Activated CD4-positive, alpha-beta T cell treated with anti-CD3 and anti-CD28 coated beads, Interleukin-2, amount 10 ng/mL, durations not matched to agents 7 days and 5 days (primary cell): ENCODE data around the gene EXOC3L4. TPM values are rescaled to one million over a fixed set of nuclear protein-coding genes. Genes with fewer than 3 reads are reported as not detected.

ENCODE experiments used
- CTCF ChIA-PET: fragments of 350-600 bp; sonication (Branson Sonifier 250); formaldehyde crosslinking; loops from one replicate; lab custom pipeline; 2021; ENCODE audit warnings: antibody characterized with exemption; lab: Charles Lee
- POLR2A ChIA-PET: fragments of 350-600 bp; sonication (Branson Sonifier 250); formaldehyde crosslinking; loops from one replicate; lab custom pipeline; 2021; ENCODE audit warnings: antibody characterized with exemption; lab: Charles Lee
- DNase-seq: peaks from one replicate; pipeline ENCODE4 v3.0.0-alpha.2; 2020
- H3K27ac Mint-ChIP-seq: one replicate; pipeline ENCODE4 v1.8.0; 2021; ENCODE audit warnings: mild to moderate bottlenecking, moderate library complexity, mixed read lengths
- H3K27me3 Mint-ChIP-seq: one replicate; pipeline ENCODE4 v1.8.0; 2021; ENCODE audit warnings: mixed read lengths
- H3K36me3 Mint-ChIP-seq: one replicate; pipeline ENCODE4 v1.8.0; 2021; ENCODE audit warnings: low read depth, mixed read lengths
- H3K4me1 Mint-ChIP-seq: one replicate; pipeline ENCODE4 v1.8.0; 2021; ENCODE audit warnings: mixed read lengths
- H3K4me3 Mint-ChIP-seq: one replicate; pipeline ENCODE4 v1.8.0; 2021; ENCODE audit warnings: mild to moderate bottlenecking, moderate library complexity, mixed read lengths
- H3K9me3 Mint-ChIP-seq: one replicate; pipeline ENCODE4 v1.8.0; 2021; ENCODE audit warnings: mixed read lengths
- total RNA-seq, 2 experiments: library from RNA; stranded (reverse); gene quantifications; one replicate each; pipeline ENCODE4 v1.2.3, GENCODE V29; 2021

EXOC3L4 gene
- total RNA-seq, 2 experiments from 2014 or later: not detected

GRCh38 chr14:103156651-103157378 lies 62.3 kb downstream of the EXOC3L4 start:
- H3K36me3 Mint-ChIP-seq: no peaks in the 10 kb centered on the region
- ChIA-PET POLR2A (no interaction called here), CTCF (no interaction called here)
- H3K27ac Mint-ChIP-seq: no peak overlapping the region
- no peak for DNase-seq
- no peaks in the 10 kb centered on the region for H3K9me3 Mint-ChIP-seq
- no peaks in the 10 kb centered on the region for H3K4me1 Mint-ChIP-seq
- no peak overlapping the region for H3K4me3 Mint-ChIP-seq
- H3K27me3 Mint-ChIP-seq: no peaks in the 10 kb centered on the region

DNA sequence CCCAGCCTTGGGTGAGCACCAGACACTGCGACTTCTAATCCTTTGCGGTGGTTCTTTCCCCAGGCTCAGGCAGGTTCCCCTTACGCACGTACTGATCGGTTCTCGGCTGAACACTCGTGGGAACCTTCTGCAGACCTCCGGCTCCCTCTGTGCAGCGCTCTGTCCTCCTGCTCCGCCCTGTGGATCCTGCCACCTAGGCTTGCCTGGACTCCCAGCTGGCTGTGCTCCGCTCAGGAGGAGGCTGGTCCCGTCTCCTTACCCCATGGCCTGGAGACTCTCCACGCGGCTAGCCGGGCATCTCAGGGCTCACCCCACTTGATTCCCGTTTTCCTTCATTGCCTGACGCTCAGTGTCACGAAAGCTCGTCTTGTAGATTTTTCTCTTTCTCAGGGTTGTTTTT lies 63.4 kb downstream of the EXOC3L4 start:
- Mint-ChIP-seq H3K27ac (no peak overlapping the region), H3K27me3 (no peaks in the 10 kb centered on the region), H3K4me1 (no peaks in the 10 kb centered on the region), H3K9me3 (no peaks in the 10 kb centered on the region), H3K36me3 (no peaks in the 10 kb centered on the region), H3K4me3 (no peak overlapping the region)
- CTCF ChIA-PET: interaction anchor here (1.4 kb wide), 1 partner anchor 53 kb away, joined by 3 read pairs; no protein-coding TSS in a partner anchor
- no peak for DNase-seq
- POLR2A ChIA-PET: no interaction called here

GRCh38 chr14:103158688-103159087 lies 64.2 kb downstream of the EXOC3L4 start:
- H3K36me3 Mint-ChIP-seq: no peaks in the 10 kb centered on the region
- H3K27me3 Mint-ChIP-seq: no peaks in the 10 kb centered on the region
- H3K4me1 Mint-ChIP-seq: no peaks in the 10 kb centered on the region
- DNase-seq: no peak
- ChIA-PET POLR2A (no interaction called here), CTCF (interaction anchor here (1.4 kb wide), 1 partner anchor 53 kb away, joined by 3 read pairs; no protein-coding TSS in a partner anchor)
- no peaks in the 10 kb centered on the region for H3K9me3 Mint-ChIP-seq
- no peak overlapping the region for H3K27ac Mint-ChIP-seq
- no peak overlapping the region for H3K4me3 Mint-ChIP-seq

Other genes starting within 250 kb of the EXOC3L4 start
- gene AMN, start 172.1 kb upstream of the EXOC3L4 start, total RNA-seq: under 1 TPM; 0.15 to 0.30 TPM
- gene CDC42BPB, start 37.2 kb upstream of the EXOC3L4 start, total RNA-seq: 1 to 10 TPM in 1 of 2 experiments, under 1 TPM in 1; 0.81 to 1.1 TPM
- gene LBHD2, start 10.5 kb upstream of the EXOC3L4 start, total RNA-seq: not detected
- gene TNFAIP2, start 28.7 kb downstream of the EXOC3L4 start, total RNA-seq: under 1 TPM in 1 of 2 experiments, not detected in 1; 0.60 TPM
- 100 to 1,000 TPM; 176 to 179 TPM for gene EIF5, start 239.5 kb downstream of the EXOC3L4 start, total RNA-seq